HG03060 (cell line): ENCODE results near the gene ACVRL1.
"Not testable (repeated sequence)": the region's sequence is repeated elsewhere in the genome, so short reads cannot be mapped to it uniquely, and the experiment has no call there.

Experiments used
- ATAC-seq: cut with Tn5 transposase; IDR thresholded peaks from one replicate; pipeline ENCODE4 v1.9.1; 2021; ENCODE audit warnings: low read depth, moderate number of reproducible peaks; ENCODE audit not compliant: unreplicated experiment

ACVRL1 gene

DNA sequence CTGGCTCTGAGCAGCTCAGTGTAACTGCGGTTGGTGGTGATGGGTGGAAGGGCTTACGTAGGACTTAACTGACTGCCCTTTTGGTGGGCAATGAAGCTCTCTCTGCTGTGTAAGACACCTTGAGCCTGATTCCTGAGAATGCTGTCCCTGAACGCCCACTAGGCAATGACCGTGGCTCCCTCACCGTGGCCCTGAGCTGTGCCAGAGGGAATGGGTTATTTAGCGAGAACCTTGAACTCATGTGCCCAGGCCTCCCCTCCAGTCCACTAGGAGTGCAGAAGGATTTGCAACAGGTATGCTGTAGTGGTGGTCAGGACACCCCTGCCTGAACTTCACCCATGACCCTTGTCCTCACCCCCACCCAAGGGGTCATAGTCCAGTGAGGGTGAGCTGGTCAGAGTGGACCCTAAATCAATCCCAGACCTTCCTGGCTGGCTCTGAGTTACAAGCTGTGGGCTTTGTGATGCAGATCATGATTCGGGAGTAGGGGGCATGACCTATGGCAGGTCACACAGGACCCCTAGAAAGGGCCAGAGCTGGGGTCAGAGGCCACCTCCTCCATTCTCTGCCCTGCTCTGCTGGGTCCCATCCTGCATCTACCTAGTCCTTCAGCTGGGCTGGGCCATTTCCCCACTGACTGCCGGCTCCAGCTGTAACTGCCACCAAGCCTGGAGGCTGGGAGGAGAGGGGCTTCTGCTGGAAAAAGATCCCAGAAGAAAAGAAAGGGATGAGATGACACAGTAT is 33.9 kb upstream of the ACVRL1 start:
- no peak for ATAC-seq

DNA sequence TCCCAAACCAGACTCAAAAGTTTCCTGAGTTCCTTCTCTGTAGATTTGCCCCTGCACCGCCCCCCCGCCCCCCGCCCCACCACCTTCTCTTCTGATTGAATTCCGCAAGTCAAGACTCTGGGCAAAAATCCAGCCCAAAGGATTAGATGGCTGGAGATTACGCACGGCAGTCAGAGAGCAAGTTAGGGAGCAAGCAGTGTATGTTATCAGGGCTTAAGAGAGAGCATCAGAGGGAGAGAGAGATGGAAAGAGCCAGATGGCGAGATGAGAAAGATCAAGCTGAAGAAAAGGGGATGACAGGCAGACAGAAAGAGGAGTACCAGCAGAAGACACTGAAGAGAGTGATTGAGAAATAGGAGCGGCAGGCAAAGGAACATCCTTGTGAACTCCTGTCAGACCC is 33.3 kb upstream of the ACVRL1 start:
- ATAC-seq = no peak

GRCh38 chr12:51874486-51874885 is 32.8 kb upstream of the ACVRL1 start:
- ATAC-seq = no peak

GRCh38 chr12:51879102-51879501 is 28.2 kb upstream of the ACVRL1 start:
- ATAC-seq = no peak

DNA sequence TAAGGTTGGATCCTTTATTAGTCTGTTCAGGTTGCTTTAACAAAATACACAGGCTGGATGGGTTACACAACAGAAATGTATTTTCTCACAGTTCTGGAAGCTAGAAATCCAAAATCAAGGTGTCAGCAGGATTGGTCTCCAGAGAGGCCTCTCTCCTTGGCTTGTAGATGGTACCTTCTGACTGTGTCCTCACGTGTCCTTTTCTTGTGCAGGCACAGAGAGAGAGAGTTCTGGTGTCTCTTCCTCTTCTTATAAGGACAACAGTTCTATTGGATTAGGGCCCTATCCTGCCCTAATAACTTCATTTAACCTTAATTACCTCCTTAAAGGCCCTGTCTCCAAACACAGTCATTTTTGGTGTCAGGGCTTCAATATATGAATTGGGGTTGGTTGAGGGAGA is 24.0 kb upstream of the ACVRL1 start:
- no peak for ATAC-seq

GRCh38 chr12:51883998-51884675 is 23.2 kb upstream of the ACVRL1 start:
- no peak for ATAC-seq

DNA sequence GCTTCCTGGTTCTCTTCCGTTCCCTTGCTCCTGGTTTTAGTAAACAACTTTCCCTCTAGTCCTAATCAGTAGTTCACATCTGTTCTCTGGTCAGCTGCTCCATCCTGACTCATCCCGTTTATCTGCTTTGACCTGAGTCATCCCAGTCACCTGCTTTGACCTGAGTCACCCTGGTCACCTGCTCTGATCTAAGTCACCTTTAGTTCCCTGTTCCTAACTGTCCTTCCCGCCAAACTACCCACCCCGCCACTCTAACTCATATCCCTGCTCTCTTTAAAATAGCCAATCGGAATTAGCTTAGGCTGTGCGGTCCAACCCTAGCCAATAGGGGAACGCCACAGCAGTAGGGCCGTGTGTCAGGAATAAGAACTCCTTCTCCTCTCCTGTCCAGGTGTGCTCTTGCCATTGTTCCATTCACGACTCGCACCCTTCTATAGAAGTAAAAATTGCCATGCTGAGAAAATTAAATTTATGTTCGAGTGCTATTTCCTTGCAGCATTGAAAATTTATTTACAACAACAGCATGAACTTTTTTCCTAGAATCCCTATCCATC is 22.6 kb upstream of the ACVRL1 start:
- ATAC-seq = no peak

DNA sequence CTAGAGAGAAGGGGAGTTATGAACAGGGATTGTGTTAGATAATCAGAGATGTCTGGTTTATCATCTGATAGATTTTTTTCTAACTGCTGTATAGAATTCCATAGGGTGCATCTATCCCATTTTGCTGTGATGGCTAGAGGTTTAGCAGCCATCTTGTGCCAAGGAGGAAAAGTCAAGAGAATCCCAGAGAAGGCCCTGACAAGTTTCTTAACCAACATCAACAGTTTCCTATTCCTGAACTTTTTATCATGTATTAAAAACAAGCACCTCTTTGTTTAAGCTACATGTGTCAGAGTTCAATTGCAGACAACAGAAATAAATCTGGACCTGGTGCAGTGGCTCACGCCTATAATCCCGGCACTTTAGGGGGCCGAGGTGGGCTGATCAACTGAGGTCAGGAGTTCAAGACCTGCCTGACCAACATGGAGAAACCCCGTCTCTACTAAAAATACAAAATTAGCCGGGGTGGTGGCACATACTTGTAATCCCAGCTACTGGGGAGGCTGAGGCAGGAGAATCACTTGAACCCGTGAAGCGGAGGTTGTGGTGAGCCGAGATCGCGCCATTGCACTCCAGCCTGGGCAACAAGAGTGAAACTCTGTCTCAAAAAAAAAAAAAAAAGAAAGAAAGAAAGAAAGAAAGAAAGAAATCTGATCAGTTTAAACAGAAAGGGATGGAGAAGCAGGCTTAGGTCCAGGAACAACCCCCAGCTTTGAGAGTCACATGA is 21.8 kb upstream of the ACVRL1 start:
- ATAC-seq = not testable (repeated sequence)

GRCh38 chr12:51886021-51886710 is 21.1 kb upstream of the ACVRL1 start:
- no peak for ATAC-seq

GRCh38 chr12:51887476-51888315 is 19.6 kb upstream of the ACVRL1 start, which contains the start of gene ANKRD33:
Gene ANKRD33 (plus strand): TSS chr12:51888103. CDS start chr12:51888187, 84 bp downstream.
- ATAC-seq = no peak

- no peak for ATAC-seq
Observed at GRCh38 chr12:51888316-51889215, 18.7 kb upstream of the ACVRL1 start.

DNA sequence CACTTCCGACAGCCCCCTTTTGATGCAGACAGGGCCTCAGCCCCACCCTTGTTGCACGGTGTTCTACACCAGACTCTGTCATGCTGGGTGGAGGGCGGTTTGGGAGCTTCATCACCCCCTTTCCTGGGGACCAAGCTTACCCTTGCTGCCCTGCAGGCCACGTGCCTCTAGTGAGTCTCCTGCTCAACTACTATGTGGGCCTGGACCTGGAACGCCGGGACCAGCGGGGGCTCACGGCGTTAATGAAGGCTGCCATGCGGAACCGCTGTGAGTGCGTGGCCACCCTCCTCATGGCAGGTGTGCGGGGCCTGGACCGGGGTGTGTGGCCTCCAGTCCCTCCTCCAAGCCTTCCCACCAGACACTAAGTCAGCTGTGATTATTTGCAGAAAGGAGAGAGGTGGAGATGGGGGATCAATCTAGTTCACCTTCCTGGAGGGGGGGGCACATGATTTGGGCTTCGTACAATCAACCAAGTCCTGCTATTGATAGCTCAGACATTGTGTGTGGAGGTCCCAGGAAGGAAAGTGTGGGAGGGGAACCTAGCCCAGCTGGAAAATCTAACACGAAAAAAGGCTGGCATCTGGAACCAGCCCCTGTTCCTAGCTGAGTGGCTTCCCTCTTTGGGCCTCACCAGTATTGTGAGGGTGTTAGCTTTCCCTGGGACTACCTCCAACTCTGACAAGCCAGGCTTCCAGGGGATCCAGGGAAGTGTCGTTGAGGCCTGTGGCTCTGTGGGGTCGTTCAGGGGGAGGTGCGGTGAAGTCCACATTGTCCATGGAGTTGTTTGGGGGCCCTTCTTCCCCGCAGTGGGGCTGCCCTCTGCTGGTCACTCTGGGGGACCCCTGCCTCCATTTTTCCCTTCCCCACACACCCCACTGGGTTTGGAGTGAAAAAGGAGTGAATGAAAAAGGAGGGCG is 17.8 kb upstream of the ACVRL1 start:
- no peak for ATAC-seq

GRCh38 chr12:51890133-51890464 is 17.2 kb upstream of the ACVRL1 start:
- ATAC-seq = no peak

DNA sequence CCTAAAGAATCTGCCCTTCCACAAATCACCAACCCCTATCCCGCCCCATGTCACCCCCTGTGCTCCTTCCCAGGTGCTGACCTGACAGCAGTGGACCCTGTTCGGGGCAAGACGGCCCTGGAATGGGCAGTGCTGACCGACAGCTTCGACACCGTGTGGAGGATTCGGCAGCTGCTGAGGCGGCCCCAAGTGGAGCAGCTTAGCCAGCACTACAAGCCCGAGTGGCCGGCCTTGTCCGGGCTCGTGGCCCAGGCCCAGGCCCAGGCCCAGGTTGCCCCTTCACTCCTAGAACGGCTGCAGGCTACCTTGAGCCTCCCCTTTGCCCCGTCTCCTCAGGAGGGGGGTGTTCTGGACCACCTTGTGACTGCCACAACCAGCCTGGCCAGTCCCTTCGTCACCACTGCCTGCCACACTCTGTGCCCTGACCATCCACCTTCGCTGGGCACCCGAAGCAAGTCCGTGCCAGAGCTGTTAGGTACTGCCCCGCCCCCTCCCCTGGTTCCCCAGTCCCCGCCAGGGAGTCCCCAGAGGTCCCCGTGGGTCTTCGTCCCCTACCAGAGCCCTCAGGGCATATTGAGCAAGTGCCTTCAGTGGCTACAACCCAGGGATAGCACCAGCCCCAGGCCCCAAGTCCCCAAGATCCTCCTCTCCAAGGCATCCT is 16.7 kb upstream of the ACVRL1 start:
- no peak for ATAC-seq

- no peak for ATAC-seq
Observed at GRCh38 chr12:51891843-51892242, 15.5 kb upstream of the ACVRL1 start.

DNA sequence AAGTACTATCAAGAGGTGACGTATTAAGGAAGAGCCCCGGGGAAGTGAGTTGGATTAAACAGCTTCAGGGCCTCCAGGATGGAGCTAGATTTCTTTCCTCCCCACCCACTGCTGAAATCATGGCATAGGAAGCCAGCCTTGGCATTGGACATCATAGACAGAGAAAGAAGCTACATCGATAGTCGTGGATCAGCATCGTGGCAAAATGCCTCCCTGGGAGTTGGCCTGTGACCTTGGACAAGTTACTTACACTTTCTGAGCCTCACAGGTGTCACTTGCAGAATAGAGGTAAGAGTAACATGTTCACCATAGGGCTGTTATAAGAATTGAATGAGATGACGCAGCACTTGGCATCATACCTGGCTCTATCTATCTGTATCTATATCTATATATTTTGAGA is 13.5 kb upstream of the ACVRL1 start:
- no peak for ATAC-seq
